Measurements from ENCODE around the gene FAM221B.

DNA sequence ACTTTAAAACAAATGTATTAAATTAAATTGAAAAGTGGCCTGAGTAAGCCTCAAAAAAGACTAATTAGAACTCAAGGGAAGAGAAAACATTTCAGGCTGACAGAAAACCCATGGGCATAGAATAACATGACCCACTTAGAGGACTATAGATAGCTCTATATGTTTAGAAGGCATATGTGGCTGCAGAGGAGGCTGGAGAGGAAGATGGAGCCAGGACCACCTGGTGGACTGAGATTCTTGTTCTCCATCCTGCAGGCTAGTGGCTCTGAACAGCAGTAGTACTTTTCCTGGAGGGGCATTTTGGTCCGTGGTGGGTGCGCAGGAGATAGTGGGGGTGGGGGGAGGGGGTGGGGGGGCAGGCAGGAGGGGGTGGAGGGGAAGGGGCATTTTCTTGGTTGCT is 47.5 kb downstream of the FAM221B start:
- TF ChIP-seq, protein P1, sequence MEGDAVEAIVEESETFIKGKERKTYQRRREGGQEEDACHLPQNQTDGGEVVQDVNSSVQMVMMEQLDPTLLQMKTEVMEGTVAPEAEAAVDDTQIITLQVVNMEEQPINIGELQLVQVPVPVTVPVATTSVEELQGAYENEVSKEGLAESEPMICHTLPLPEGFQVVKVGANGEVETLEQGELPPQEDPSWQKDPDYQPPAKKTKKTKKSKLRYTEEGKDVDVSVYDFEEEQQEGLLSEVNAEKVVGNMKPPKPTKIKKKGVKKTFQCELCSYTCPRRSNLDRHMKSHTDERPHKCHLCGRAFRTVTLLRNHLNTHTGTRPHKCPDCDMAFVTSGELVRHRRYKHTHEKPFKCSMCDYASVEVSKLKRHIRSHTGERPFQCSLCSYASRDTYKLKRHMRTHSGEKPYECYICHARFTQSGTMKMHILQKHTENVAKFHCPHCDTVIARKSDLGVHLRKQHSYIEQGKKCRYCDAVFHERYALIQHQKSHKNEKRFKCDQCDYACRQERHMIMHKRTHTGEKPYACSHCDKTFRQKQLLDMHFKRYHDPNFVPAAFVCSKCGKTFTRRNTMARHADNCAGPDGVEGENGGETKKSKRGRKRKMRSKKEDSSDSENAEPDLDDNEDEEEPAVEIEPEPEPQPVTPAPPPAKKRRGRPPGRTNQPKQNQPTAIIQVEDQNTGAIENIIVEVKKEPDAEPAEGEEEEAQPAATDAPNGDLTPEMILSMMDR (IDR thresholded peaks at IDR 0.05; ENCODE audit: low read depth, low read length) = no peak
- no peak for TF ChIP-seq EZH2phosphoT487 (IDR thresholded peaks at IDR 0.05; ENCODE audit: low read depth)
